Measurements from ENCODE around the gene PACSIN3.

Gene PACSIN3

DNA sequence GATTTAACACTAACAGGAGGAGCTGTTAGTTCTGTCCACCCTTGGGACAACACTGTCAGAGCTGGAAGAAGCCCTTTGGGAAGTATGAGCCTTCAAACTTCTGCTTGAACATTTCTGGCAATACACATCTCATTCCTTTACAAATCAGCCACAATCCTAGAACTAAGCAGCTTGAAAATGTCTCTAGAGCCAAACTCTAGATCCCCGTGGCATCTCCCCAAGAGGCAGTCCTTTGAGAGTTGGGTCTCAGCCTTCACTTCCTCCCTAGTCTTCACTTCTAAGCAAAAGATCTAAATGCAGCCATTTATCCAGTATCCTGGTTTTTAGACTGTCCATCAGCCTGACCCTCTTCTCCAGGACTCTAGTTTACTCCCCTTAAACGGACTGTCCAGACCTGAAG is 36.5 kb downstream of the PACSIN3 start:
- Mint-ChIP-seq H3K27ac (no peak overlapping the region), H3K4me3 (no peak overlapping the region), H3K27me3 (no peaks in the 10 kb centered on the region), H3K36me3 (ENCODE audit: insufficient read depth) (no peaks in the 10 kb centered on the region), H3K4me1 (ENCODE audit: low read depth in 2 of 2) (peaks cover 15 to 17% of the 10 kb centered on the region in 2 donors), H3K9me3 (no peaks in the 10 kb centered on the region)
- ATAC-seq (replicated peaks) (no peak), DNase-seq (no peak)

DNA sequence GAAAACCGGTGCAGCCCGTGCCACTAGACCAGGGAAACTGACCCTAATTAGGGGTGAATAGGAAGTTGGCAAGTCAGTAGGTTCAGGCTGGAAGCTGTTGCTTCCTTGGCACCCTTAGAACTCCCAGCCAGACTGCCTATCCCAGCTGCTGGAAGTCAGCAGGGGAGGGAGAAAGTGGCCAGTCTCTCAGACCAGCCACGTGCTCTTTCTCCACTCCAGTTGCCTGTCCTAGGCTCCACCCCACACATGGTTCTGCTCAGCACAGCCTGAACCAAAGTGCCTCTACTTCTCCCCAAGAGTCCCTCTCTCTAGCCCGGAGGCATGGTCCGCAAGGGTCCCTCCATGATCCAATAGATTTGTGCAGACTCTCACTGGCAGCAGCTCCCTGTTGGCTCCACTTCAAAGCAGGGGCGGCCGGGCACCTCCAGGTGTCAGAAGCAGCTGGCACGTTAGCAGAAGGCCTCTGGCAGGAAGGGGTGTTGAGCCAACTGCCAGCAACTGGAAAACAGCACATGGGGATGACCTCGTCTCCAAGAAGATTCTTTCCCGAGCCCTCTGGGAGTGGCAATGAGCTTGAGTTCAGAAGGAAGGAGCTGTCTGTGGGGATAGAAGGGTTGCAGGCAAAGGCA is 37.2 kb downstream of the PACSIN3 start:
- H3K36me3 Mint-ChIP-seq (ENCODE audit: insufficient read depth) = no peaks in the 10 kb centered on the region
- no peak overlapping the region for H3K27ac Mint-ChIP-seq
- no peak for DNase-seq
- ATAC-seq (replicated peaks) = no peak
- H3K4me1 Mint-ChIP-seq (ENCODE audit: low read depth in 2 of 2) = peaks cover 8 to 9% of the 10 kb centered on the region in 2 donors
- H3K4me3 Mint-ChIP-seq = no peak overlapping the region
- H3K9me3 Mint-ChIP-seq = no peaks in the 10 kb centered on the region
- H3K27me3 Mint-ChIP-seq = no peaks in the 10 kb centered on the region

DNA sequence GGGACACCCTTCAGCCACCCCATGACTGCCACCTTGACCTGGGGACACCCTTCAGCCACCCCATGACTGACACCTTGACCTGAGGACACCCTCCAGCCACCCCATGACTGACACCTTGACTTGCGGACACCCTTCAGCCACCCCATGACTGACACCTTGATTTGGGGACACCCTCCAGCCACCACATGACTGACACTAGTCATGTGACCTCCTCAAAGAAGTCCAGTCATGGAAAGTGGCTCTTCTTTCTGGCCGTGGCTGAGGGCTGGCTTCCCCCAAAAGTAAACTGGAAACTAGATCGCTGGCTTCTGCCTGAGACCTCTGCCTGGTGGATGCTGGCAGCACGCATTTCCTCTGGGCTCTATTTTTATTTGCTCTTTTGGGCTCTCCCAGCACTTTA is 38.0 kb downstream of the PACSIN3 start:
- Mint-ChIP-seq H3K36me3 (ENCODE audit: insufficient read depth) (no peaks in the 10 kb centered on the region), H3K4me3 (no peak overlapping the region), H3K9me3 (no peaks in the 10 kb centered on the region), H3K27me3 (no peaks in the 10 kb centered on the region), H3K27ac (no peak overlapping the region), H3K4me1 (ENCODE audit: low read depth in 2 of 2) (peaks cover 4 to 5% of the 10 kb centered on the region in 2 donors)
- no peak for ATAC-seq (replicated peaks)
- DNase-seq = no peak

DNA sequence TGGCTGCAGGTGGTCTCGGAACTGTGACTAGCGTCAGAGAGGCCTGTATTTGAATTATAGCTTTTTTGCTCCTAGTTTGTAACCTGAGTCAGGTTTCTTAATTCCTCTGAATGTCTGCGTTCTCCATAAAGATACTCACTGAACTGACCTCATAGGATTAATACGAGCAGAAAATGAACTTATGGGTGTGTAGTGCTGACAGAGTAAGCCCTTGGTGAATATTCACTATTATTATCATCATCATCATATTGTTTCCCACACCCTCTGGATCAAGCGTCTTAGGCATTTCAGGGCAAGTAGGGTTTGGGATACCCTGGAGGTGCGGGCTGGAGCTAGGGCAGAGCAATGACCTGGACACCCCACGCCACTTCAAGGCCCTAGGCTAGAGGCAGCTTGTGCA is 38.6 kb downstream of the PACSIN3 start:
- H3K27ac Mint-ChIP-seq = no peak overlapping the region
- DNase-seq = no peak
- no peaks in the 10 kb centered on the region for H3K4me1 Mint-ChIP-seq (ENCODE audit: low read depth in 2 of 2)
- H3K4me3 Mint-ChIP-seq = no peak overlapping the region
- no peaks in the 10 kb centered on the region for H3K9me3 Mint-ChIP-seq
- no peaks in the 10 kb centered on the region for H3K36me3 Mint-ChIP-seq (ENCODE audit: insufficient read depth)
- H3K27me3 Mint-ChIP-seq = no peaks in the 10 kb centered on the region
- ATAC-seq (replicated peaks) = no peak

- H3K27me3 Mint-ChIP-seq = no peaks in the 10 kb centered on the region
- no peak overlapping the region for H3K4me3 Mint-ChIP-seq
- H3K4me1 Mint-ChIP-seq (ENCODE audit: low read depth in 2 of 2) = no peaks in the 10 kb centered on the region
- no peak for ATAC-seq (replicated peaks)
- no peaks in the 10 kb centered on the region for H3K36me3 Mint-ChIP-seq (ENCODE audit: insufficient read depth)
- no peaks in the 10 kb centered on the region for H3K9me3 Mint-ChIP-seq
- no peak for DNase-seq
- no peak overlapping the region for H3K27ac Mint-ChIP-seq
Observed at GRCh38 chr11:47147250-47147649, 39.0 kb downstream of the PACSIN3 start.

- DNase-seq (no peak), ATAC-seq (replicated peaks) (no peak)
- Mint-ChIP-seq H3K9me3 (no peaks in the 10 kb centered on the region), H3K4me1 (ENCODE audit: low read depth in 2 of 2) (no peaks in the 10 kb centered on the region), H3K27me3 (no peaks in the 10 kb centered on the region), H3K27ac (no peak overlapping the region), H3K4me3 (no peak overlapping the region), H3K36me3 (ENCODE audit: insufficient read depth) (no peaks in the 10 kb centered on the region)
Observed at GRCh38 chr11:47144541-47144940, 41.7 kb downstream of the PACSIN3 start.

GRCh38 chr11:47143322-47143721 is 42.9 kb downstream of the PACSIN3 start:
- no peaks in the 10 kb centered on the region for H3K4me1 Mint-ChIP-seq (ENCODE audit: low read depth in 2 of 2)
- no peak for ATAC-seq (replicated peaks)
- no peak overlapping the region for H3K4me3 Mint-ChIP-seq
- H3K9me3 Mint-ChIP-seq = no peaks in the 10 kb centered on the region
- DNase-seq = no peak
- peak overlapping the region in 1 of 2 donors; percentile 46 for H3K27ac Mint-ChIP-seq
- no peaks in the 10 kb centered on the region for H3K27me3 Mint-ChIP-seq
- no peaks in the 10 kb centered on the region for H3K36me3 Mint-ChIP-seq (ENCODE audit: insufficient read depth)

- no peak for DNase-seq
- Mint-ChIP-seq H3K36me3 (ENCODE audit: insufficient read depth) (no peaks in the 10 kb centered on the region), H3K4me3 (no peak overlapping the region), H3K27me3 (no peaks in the 10 kb centered on the region), H3K9me3 (no peaks in the 10 kb centered on the region), H3K4me1 (ENCODE audit: low read depth in 2 of 2) (no peaks in the 10 kb centered on the region), H3K27ac (no peak overlapping the region)
- no peak for ATAC-seq (replicated peaks)
Observed at GRCh38 chr11:47139878-47140277, 46.4 kb downstream of the PACSIN3 start.

- Mint-ChIP-seq H3K9me3 (no peaks in the 10 kb centered on the region), H3K27me3 (no peaks in the 10 kb centered on the region), H3K36me3 (ENCODE audit: insufficient read depth) (no peaks in the 10 kb centered on the region), H3K4me1 (ENCODE audit: low read depth in 2 of 2) (no peaks in the 10 kb centered on the region), H3K27ac (no peak overlapping the region), H3K4me3 (no peak overlapping the region)
- ATAC-seq (replicated peaks) = no peak
- no peak for DNase-seq
Observed at GRCh38 chr11:47137476-47137875, 48.8 kb downstream of the PACSIN3 start.

GRCh38 chr11:47136921-47137320 is 49.3 kb downstream of the PACSIN3 start:
- no peak overlapping the region for H3K4me3 Mint-ChIP-seq
- no peak for DNase-seq
- H3K9me3 Mint-ChIP-seq = no peaks in the 10 kb centered on the region
- no peaks in the 10 kb centered on the region for H3K36me3 Mint-ChIP-seq (ENCODE audit: insufficient read depth)
- no peak overlapping the region for H3K27ac Mint-ChIP-seq
- no peaks in the 10 kb centered on the region for H3K27me3 Mint-ChIP-seq
- ATAC-seq (replicated peaks) = no peak
- H3K4me1 Mint-ChIP-seq (ENCODE audit: low read depth in 2 of 2) = no peaks in the 10 kb centered on the region

GRCh38 chr11:47136327-47136726 is 49.9 kb downstream of the PACSIN3 start:
- Mint-ChIP-seq H3K4me3 (no peak overlapping the region), H3K27ac (no peak overlapping the region), H3K27me3 (no peaks in the 10 kb centered on the region), H3K4me1 (ENCODE audit: low read depth in 2 of 2) (no peaks in the 10 kb centered on the region), H3K36me3 (ENCODE audit: insufficient read depth) (no peaks in the 10 kb centered on the region), H3K9me3 (no peaks in the 10 kb centered on the region)
- DNase-seq (no peak), ATAC-seq (replicated peaks) (no peak)

DNA sequence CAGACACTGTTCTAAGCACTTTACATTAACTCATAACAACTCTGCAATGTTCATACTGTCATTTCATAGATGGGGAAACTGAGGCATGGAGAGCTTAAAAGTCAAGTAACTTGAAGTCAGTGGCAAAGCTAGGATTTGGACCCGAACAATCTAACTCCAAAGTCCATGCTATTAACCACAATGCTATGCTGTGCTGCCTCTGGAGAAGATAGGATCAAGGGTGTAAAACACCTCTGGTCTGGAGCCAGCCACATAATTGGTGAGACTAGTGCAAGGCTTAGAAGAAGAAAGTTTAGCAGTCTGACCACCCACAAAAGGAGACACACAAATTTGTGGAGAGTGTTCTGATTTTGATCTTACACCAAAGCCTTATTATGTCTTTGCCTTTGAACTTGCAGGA is 53.3 kb downstream of the PACSIN3 start:
- no peak overlapping the region for H3K4me3 Mint-ChIP-seq
- H3K36me3 Mint-ChIP-seq (ENCODE audit: insufficient read depth) = no peaks in the 10 kb centered on the region
- H3K27me3 Mint-ChIP-seq = no peaks in the 10 kb centered on the region
- H3K4me1 Mint-ChIP-seq (ENCODE audit: low read depth in 2 of 2) = no peaks in the 10 kb centered on the region
- H3K27ac Mint-ChIP-seq = no peak overlapping the region
- DNase-seq (no peak), ATAC-seq (replicated peaks) (no peak)
- H3K9me3 Mint-ChIP-seq = no peaks in the 10 kb centered on the region

DNA sequence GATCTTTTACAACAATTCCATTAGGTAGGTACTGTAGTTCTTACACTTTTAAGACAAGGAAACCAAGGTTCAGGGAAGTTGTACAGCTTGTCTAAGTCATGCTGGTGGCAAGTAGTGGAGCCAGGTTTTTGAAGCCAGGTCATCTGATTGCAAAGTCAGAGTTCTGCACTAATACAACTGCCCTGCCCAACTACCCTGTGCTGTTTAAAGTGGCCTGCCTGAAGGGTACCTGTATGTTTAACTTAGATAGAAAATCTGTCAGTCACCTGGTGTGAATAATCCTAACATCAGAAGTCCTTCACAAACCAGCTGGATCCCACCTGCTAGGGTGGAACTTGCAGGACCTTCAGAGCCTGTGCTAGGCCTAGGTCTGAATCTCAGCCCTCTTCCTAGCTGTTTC is 53.7 kb downstream of the PACSIN3 start:
- Mint-ChIP-seq H3K4me1 (ENCODE audit: low read depth in 2 of 2) (no peaks in the 10 kb centered on the region), H3K36me3 (ENCODE audit: insufficient read depth) (no peaks in the 10 kb centered on the region), H3K27ac (no peak overlapping the region), H3K4me3 (no peak overlapping the region), H3K9me3 (no peaks in the 10 kb centered on the region), H3K27me3 (no peaks in the 10 kb centered on the region)
- ATAC-seq (replicated peaks) (no peak), DNase-seq (no peak)

GRCh38 chr11:47131136-47131535 is 55.1 kb downstream of the PACSIN3 start:
- DNase-seq (no peak), ATAC-seq (replicated peaks) (no peak)
- Mint-ChIP-seq H3K27ac (no peak overlapping the region), H3K27me3 (no peaks in the 10 kb centered on the region), H3K9me3 (no peaks in the 10 kb centered on the region), H3K4me3 (no peak overlapping the region), H3K36me3 (ENCODE audit: insufficient read depth) (no peaks in the 10 kb centered on the region), H3K4me1 (ENCODE audit: low read depth in 2 of 2) (no peaks in the 10 kb centered on the region)

- no peak overlapping the region for H3K27ac Mint-ChIP-seq
- no peak overlapping the region for H3K4me3 Mint-ChIP-seq
- no peaks in the 10 kb centered on the region for H3K9me3 Mint-ChIP-seq
- H3K4me1 Mint-ChIP-seq (ENCODE audit: low read depth in 2 of 2) = no peaks in the 10 kb centered on the region
- H3K27me3 Mint-ChIP-seq = no peaks in the 10 kb centered on the region
- ATAC-seq (replicated peaks) (no peak), DNase-seq (no peak)
- H3K36me3 Mint-ChIP-seq (ENCODE audit: insufficient read depth) = no peaks in the 10 kb centered on the region
Observed at GRCh38 chr11:47130543-47130942, 55.7 kb downstream of the PACSIN3 start.

Data from effector memory CD8-positive, alpha-beta T cell (primary cell).